A172 (cell line): ENCODE measurements around the gene SLITRK5. TPM values are rescaled to one million over a fixed set of nuclear protein-coding genes. Genes with fewer than 3 reads are reported as not detected.

Source experiments
- DNase-seq: peaks from one replicate; pipeline ENCODE4 v3.0.0-alpha.2; 2015; ENCODE audit warnings: low spot score
- total RNA-seq: library from RNA; depleted of rRNA; stranded (reverse); fragments of >200 nt; shearing (Covaris generic); gene quantifications from 2 replicates; pipeline ENCODE4 v1.2.3, GENCODE V29; 2014; rRNA removed

Gene SLITRK5
- total RNA-seq = 0.57 and 0.69 TPM in 2 replicates

- peak; percentile 72 for DNase-seq
Measured at GRCh38 chr13:87671031-87671752, at the start of gene SLITRK5. Gene SLITRK5 (plus strand): TSS chr13:87671371. CDS start chr13:87675389, 4,018 bp downstream.

GRCh38 chr13:87622971-87623370 is 48.2 kb upstream of the SLITRK5 start:
- DNase-seq = no peak

- DNase-seq = peak; percentile 23
Measured at GRCh38 chr13:87656306-87656705, 14.9 kb upstream of the SLITRK5 start.

GRCh38 chr13:87661471-87661870 is 9.7 kb upstream of the SLITRK5 start:
- DNase-seq = peak; percentile 69

GRCh38 chr13:87666831-87667230 is 4.3 kb upstream of the SLITRK5 start:
- DNase-seq = no peak

- no peak for DNase-seq
Measured at GRCh38 chr13:87667686-87668085, 3.5 kb upstream of the SLITRK5 start.

- DNase-seq = peak; percentile 44
Measured at GRCh38 chr13:87669379-87669978, 1.7 kb upstream of the SLITRK5 start.

GRCh38 chr13:87671753-87672605 is 808 bp downstream of the SLITRK5 start:
- DNase-seq = peak; percentile 1

- DNase-seq = no peak
Measured at GRCh38 chr13:87674247-87674738, 3.1 kb downstream of the SLITRK5 start.

GRCh38 chr13:87675851-87676250 is 4.7 kb downstream of the SLITRK5 start:
- DNase-seq = no peak

- DNase-seq = no peak
Measured at GRCh38 chr13:87676254-87677042, 5.3 kb downstream of the SLITRK5 start.

- DNase-seq = no peak
Measured at GRCh38 chr13:87677043-87677495, 5.9 kb downstream of the SLITRK5 start.

GRCh38 chr13:87677496-87678371 is 6.6 kb downstream of the SLITRK5 start:
- DNase-seq = peak; percentile 18

GRCh38 chr13:87678372-87678752 is 7.2 kb downstream of the SLITRK5 start:
- DNase-seq = no peak

- peak; percentile 6 for DNase-seq
Measured at GRCh38 chr13:87680298-87680697, 9.1 kb downstream of the SLITRK5 start.

GRCh38 chr13:87684850-87685742 is 13.9 kb downstream of the SLITRK5 start:
- peak; percentile 48 for DNase-seq

- DNase-seq = no peak
Measured at GRCh38 chr13:87696458-87696857, 25.3 kb downstream of the SLITRK5 start.

- no peak for DNase-seq
Measured at GRCh38 chr13:87698268-87698667, 27.1 kb downstream of the SLITRK5 start.

GRCh38 chr13:87709947-87710346 is 38.8 kb downstream of the SLITRK5 start:
- DNase-seq = no peak
